Parathyroid adenoma (tissue), 2 donors: ENCODE data around the gene PKP1.

Experiments used
- H2AFZ ChIP-seq: fragments of 300-600 bp; sonication (generic); one replicate; pipeline ENCODE4 v1.7.0; 2017; ENCODE audit warnings: antibody characterized with exemption, mild to moderate bottlenecking
- H3K27ac ChIP-seq: fragments of 300-600 bp; sonication (generic); one replicate; pipeline ENCODE4 v1.7.0; 2017
- H3K27me3 ChIP-seq: fragments of 300-600 bp; sonication (generic); one replicate; pipeline ENCODE4 v1.7.0; 2017; ENCODE audit warnings: low read length; ENCODE audit not compliant: control insufficient read depth, insufficient read depth
- H3K36me3 ChIP-seq: fragments of 300-600 bp; sonication (generic); one replicate; pipeline ENCODE4 v1.7.0; 2017; ENCODE audit warnings: low read length; ENCODE audit not compliant: control insufficient read depth, insufficient read depth
- H3K4me1 ChIP-seq: fragments of 300-600 bp; sonication (generic); one replicate; pipeline ENCODE4 v1.7.0; 2017; ENCODE audit warnings: control low read depth
- H3K4me2 ChIP-seq: fragments of 300-600 bp; sonication (generic); one replicate; pipeline ENCODE4 v1.7.0; 2017; ENCODE audit warnings: low read length
- H3K4me3 ChIP-seq: fragments of 300-600 bp; sonication (generic); one replicate; pipeline ENCODE4 v1.7.0; 2017; ENCODE audit warnings: low read depth, low read length
- H3K79me2 ChIP-seq: fragments of 300-600 bp; sonication (generic); one replicate; pipeline ENCODE4 v1.7.0; 2017; ENCODE audit warnings: control low read depth
- H3K9ac ChIP-seq: fragments of 300-600 bp; sonication (generic); one replicate; pipeline ENCODE4 v1.7.0; 2017; ENCODE audit warnings: mild to moderate bottlenecking
- H3K9me3 ChIP-seq: fragments of 300-600 bp; sonication (generic); one replicate; pipeline ENCODE4 v1.7.0; 2017; ENCODE audit warnings: low read length; ENCODE audit not compliant: control insufficient read depth
- CTCF ChIP-seq: fragments of 300-600 bp; sonication (generic); IDR thresholded peaks from one replicate; pipeline ENCODE4 v1.7.0; 2017; ENCODE audit warnings: antibody characterized with exemption, mild to moderate bottlenecking
- donor health status: primary hyperparathyroidism.

PKP1 gene

GRCh38 chr1:201311356-201312011, 28.2 kb downstream of the PKP1 start:
- H3K4me3 ChIP-seq, result no peak overlapping the region
- no peaks in the 10 kb centered on the region for H3K4me1 ChIP-seq
- H3K27ac ChIP-seq, result no peak overlapping the region
- H3K9me3 ChIP-seq, result no peaks in the 10 kb centered on the region
- no peak for TF ChIP-seq CTCF
- H3K9ac ChIP-seq, result no peak overlapping the region
- no peaks in the 10 kb centered on the region for H3K27me3 ChIP-seq
- no peak overlapping the region for H3K4me2 ChIP-seq
- H3K79me2 ChIP-seq, result no peaks in the 10 kb centered on the region
- H2AFZ ChIP-seq, result no peak overlapping the region
- no peaks in the 10 kb centered on the region for H3K36me3 ChIP-seq

GRCh38 chr1:201312298-201312697, 29.0 kb downstream of the PKP1 start:
- no peaks in the 10 kb centered on the region for H3K9me3 ChIP-seq
- H3K9ac ChIP-seq, result no peak overlapping the region
- no peak for TF ChIP-seq CTCF
- H3K36me3 ChIP-seq, result no peaks in the 10 kb centered on the region
- no peak overlapping the region for H3K4me2 ChIP-seq
- no peaks in the 10 kb centered on the region for H3K79me2 ChIP-seq
- no peaks in the 10 kb centered on the region for H3K4me1 ChIP-seq
- H3K27me3 ChIP-seq, result no peaks in the 10 kb centered on the region
- no peak overlapping the region for H2AFZ ChIP-seq
- no peak overlapping the region for H3K27ac ChIP-seq
- H3K4me3 ChIP-seq, result no peak overlapping the region

GRCh38 chr1:201313086-201313485, 29.8 kb downstream of the PKP1 start:
- no peak overlapping the region for H2AFZ ChIP-seq
- no peaks in the 10 kb centered on the region for H3K36me3 ChIP-seq
- H3K27me3 ChIP-seq, result no peaks in the 10 kb centered on the region
- H3K4me3 ChIP-seq, result no peak overlapping the region
- no peaks in the 10 kb centered on the region for H3K79me2 ChIP-seq
- no peak overlapping the region for H3K9ac ChIP-seq
- no peaks in the 10 kb centered on the region for H3K9me3 ChIP-seq
- H3K4me1 ChIP-seq, result no peaks in the 10 kb centered on the region
- no peak overlapping the region for H3K4me2 ChIP-seq
- TF ChIP-seq CTCF, result no peak
- no peak overlapping the region for H3K27ac ChIP-seq

GRCh38 chr1:201316556-201316955, 33.2 kb downstream of the PKP1 start:
- Histone ChIP-seq H3K9ac (no peak overlapping the region), H3K4me1 (no peaks in the 10 kb centered on the region)

More at GRCh38 chr1:201316556-201316955, 33.2 kb downstream of the PKP1 start:
- Histone ChIP-seq H3K27me3 (no peaks in the 10 kb centered on the region), H3K36me3 (no peaks in the 10 kb centered on the region), H3K27ac (no peak overlapping the region), H3K9me3 (no peaks in the 10 kb centered on the region), H3K4me2 (no peak overlapping the region), H2AFZ (no peak overlapping the region), H3K4me3 (no peak overlapping the region), H3K79me2 (no peaks in the 10 kb centered on the region)
- no peak for TF ChIP-seq CTCF
